Superior temporal gyrus (tissue), 1 donor: ENCODE results near the gene AJUBA.
A peak's percentile ranks its signal among the peaks of the same experiment; 100 is the strongest.
"Not testable (repeated sequence)": the region's sequence is repeated elsewhere in the genome, so short reads cannot be mapped to it uniquely, and the experiment has no call there.

Experiments used
- DNase-seq: peaks from one replicate; pipeline ENCODE4 v3.0.0-alpha.2; 2016; ENCODE audit errors: extremely low spot score

The AJUBA gene

DNA sequence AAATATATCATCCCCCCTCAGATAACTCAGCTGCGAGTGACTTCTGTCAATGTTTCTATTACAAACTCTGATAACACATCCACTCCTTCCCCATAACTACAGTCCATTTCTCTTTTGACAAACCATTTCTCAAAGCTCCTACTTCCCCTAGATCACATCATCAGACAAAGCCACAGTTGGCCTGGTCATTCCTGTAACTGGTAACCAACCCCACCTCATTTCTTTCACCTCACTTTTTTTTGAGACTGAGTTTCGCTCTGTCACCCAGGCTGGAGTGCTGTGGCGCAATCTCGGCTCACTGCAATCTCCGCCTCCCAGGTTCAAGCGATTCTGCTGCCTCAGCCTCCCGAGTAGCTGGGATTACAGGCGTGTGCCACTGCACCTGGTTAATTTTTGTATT, 30.6 kb downstream of the AJUBA start:
- DNase-seq, result not testable (repeated sequence)

DNA sequence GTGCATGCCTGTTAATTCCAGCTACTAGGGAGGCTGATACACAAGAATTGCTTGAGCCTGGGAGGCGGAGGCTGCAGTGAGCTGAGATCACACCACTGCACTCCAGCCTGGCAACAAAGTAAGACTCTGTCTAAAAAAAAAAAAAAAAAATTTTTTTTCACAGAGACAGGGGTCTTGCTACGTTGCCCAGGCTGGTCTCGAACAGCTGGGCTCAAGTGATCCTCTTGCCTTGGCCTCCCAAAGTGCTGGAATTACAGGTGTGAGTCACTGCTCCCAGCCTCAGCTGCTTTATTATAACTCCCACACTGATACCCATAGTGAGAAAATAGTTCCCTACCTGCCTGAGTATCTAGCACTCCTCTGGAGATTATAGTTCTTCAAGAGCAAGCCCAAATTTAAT, 36.7 kb downstream of the AJUBA start:
- DNase-seq, result no peak

DNA sequence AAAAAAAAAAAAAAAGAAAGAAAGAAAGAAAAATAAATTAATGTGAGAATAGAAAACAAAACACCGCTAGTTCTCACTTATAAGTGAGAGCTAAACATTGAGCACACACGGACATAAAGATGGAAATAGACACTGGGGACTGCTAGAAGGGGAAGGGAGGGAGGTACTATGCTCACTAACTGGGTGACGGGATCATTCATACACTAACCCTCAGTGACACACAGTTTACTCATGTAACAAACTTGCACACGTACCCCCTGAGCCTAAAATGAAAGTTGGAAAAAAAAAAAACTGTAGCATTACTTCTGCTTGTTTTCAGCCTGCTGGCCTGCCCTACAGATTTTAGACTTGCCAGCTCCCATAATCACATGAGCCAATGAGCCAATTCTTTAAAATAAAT, 42.7 kb downstream of the AJUBA start:
- no peak for DNase-seq

DNA sequence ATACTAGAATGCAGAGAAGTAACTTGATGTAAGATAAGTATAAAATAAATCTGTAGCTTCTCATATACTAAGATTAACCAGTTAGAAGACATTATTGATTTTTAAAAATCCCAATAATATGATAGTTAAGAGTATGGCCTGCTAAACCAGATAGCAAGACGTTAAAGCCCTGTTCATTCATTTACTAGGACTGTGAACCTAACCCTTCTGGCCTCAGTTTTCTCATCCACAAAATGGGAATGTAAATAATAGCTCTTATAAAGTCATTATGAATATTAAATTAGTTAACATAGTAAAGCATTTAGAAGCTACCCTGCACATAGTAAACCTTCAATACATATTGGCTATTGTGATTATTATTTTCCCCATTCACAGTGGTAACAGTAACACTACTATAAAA, 47.2 kb downstream of the AJUBA start:
- DNase-seq, result no peak

DNA sequence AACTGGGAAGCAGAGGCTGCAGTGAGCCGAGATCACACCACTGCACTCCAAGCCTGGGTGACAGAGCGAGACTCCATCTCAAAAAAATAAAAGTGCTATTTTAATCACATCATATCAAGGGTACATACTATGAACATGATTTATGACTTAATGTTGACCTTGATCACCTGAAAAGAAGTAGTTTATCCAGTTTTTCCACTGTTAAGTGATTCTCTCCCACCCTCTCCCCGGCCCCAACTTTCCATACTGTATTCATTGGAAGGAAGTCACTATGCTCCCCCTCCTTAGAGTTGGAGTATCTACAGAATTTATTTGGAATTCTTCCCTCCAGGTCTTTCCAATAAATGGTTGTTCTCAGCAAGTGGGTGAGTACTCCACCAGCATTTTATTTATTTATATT, 50.2 kb downstream of the AJUBA start:
- DNase-seq, result no peak

DNA sequence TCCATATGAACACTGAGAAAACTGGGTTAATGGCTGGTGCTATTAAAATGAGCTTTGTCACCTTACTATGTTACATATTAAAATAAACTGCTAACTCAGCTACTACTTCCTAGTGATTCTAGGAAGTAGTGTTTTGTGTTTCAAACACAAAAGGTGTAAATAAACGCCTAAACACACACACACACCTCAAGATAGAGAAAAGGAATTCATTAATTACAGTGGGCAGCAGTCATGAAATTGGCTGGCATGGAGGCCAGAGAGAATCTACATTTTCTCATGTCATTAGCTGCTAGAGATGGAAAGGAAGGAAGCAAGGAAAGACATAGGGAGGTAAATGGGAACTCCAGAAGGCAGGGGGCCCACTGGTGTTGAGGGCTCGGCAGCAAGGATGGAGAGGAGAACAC, 52.4 kb downstream of the AJUBA start:
- DNase-seq, result no peak

DNA sequence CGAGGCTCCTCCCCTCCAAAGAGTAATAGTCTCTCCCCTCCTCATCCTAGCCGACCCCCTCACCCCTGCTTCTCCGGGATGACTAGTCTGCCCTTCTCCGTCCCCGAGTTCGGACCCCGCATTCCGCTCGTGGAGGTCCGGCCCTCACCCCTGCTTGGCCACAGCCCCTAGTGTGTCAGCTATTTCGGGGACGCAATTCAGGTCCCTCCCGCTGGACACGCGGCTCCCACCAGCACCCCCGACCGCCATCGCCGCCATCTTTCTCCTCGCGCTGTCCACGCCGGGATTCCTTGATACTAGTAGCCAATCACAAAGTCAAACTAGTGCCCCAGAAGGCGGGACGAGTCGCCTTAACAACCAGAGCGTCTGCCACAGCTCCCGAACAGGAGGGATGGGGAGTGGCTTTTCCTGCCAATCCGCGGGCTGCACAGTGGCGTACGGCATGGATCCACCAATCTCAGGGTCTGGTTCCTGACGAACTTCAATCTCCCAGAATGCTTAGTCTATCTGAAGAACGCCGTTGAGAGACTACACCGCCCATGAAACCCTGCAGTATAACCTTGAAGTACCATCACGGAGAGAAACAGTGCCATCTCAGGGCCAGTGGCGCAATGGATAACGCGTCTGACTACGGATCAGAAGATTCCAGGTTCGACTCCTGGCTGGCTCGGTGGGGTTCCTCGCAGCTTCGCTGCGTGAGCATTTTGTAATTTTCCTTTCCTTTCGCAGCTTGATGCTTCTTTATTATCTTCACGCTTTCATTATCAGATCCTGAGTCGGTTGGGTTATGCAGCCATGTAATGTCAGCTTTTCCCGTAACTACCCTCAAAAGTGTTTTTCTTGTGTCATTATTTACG, 53.0 kb downstream of the AJUBA start, which contains the start of gene PRMT5:
Gene PRMT5, minus strand, starts transcription at position 273 of the 857 bp plus-strand sequence. Its CDS starts 15 bp downstream, at position 258.
- peak; percentile 100 for DNase-seq

DNA sequence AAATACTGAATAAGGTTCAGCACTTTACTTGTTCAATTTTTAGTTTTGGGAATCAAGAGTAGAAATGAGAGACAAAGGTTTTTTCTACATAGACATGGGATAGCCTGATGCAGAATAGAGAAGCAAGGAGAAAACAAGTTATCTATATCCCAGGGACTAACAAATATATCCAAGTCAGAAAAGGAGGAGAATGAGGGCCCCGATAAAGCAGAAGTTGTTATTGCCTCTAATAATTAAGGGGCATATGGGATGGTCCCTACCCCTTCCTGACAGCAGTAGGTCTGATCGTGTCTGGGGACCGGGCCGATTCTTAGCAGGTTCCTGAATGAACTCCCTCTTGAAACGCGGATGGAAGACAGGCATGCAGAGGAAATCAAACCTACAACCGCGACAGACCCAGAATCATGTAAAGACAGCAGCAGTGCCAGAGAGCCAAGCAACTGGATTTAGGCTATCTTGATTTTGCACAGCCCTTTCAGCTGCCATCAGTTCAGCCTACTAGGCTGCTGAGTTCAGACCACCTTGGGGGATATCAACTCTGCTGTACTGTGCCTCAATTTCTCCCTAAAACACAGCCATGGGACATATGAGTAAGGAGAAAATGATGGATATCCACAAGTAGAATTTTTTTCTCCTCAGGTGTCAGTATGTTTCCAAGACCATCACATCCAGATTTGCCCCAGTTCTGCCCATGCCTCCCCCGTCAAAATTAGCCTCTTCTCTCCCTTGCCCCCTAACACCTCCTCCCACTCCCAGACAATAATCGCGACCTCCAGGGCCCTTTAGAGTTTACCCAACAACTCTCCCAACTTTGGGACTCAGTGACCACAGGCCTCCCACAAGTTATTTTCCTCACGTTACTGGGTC, 53.9 kb downstream of the AJUBA start:
- no peak for DNase-seq

DNA sequence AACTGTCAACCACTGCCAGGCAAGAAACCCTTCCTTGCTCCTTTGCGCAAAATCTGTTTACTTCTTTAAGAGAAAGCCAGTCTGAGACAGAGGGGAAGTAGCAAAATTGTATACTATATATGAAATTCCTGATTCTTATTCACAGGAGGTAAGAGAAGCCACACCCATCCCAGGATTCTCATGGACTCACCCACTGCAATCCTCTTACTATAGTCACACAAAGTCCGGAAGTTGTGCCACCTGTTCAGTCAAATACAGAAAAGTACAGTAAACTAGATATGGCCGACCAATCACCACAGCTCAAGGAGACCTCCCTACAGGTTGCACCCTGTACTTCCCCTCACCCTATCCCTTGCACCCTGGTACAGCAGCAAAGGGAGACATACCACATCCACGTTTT, 56.0 kb downstream of the AJUBA start:
- no peak for DNase-seq

DNA sequence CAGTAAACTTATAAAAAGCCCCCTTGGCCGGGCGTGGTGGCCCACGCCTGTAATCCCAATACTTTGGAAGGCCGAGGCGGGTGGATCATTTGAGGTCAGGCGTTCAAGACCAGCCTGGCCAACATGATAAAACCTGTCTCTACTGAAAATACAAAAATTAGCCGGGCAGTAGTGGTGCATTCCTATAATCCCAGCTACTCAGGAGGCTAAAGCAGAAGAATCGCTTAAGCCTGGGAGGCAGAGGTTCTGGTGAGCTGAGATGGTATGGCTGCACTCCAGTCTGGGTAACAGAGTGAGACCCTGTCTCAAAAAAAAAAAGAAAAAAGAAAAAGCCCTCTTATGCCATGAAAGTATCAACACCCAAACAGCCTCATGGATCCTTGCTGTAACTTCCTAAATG, 56.8 kb downstream of the AJUBA start:
- no peak for DNase-seq

DNA sequence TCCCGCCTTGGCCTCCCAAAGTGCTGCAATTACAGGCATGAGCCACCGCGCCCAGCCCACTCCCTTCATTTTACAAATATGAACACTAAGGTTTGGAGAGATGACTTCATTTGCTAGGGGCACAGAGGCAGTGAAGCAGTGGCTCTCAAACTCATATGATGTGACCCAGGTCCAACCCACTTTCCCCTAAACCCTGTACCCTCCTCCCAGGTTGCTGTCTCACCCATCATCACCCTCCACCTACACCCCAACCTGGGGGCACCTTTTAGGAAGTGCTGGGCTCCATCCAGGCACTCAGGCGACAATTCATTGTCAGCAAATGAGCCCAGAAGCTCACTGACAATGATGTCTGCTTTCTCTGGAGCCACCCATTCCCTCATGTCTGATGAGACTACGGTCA, 58.6 kb downstream of the AJUBA start:
- no peak for DNase-seq

DNA sequence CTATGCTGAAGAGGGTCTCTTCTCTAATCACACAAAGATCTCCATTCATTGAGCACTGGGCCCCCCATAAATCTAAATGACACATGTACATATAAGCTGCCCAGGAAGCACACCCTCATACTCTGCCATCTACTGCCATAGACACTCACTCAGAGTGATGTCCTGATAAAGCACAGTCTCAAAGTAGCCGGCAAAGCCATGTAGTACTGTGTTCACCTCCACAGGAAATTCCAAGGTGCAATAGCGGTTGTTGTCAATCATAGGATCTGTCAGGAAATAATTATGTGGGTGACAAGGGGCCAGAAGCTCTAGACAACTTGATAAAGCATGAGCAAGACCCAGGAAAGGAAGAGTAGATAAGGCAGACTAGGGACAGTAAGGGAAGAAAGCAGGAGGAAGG, 60.1 kb downstream of the AJUBA start:
- no peak for DNase-seq
